Osteocyte (in vitro differentiated cells): ENCODE results near the gene CDK16. TPM values are rescaled to one million over a fixed set of nuclear protein-coding genes. Genes with fewer than 3 reads are reported as not detected.

Experiments used
- DNase-seq: peaks from one replicate; pipeline ENCODE4 v3.0.0; 2021; ENCODE audit warnings: mixed read lengths; ENCODE audit not compliant: unreplicated experiment; ENCODE audit errors: extremely low spot score
- H3K27ac Mint-ChIP-seq: one replicate; pipeline ENCODE4 v1.8.0; 2021; ENCODE audit warnings: mild to moderate bottlenecking, mixed read lengths; ENCODE audit not compliant: unreplicated experiment
- H3K27me3 Mint-ChIP-seq: one replicate; pipeline ENCODE4 v1.8.0; 2021; ENCODE audit warnings: mixed read lengths; ENCODE audit not compliant: unreplicated experiment
- H3K36me3 Mint-ChIP-seq: one replicate; pipeline ENCODE4 v1.8.0; 2021; ENCODE audit warnings: mixed read lengths; ENCODE audit not compliant: unreplicated experiment
- H3K4me1 Mint-ChIP-seq: one replicate; pipeline ENCODE4 v1.8.0; 2021; ENCODE audit warnings: mixed read lengths; ENCODE audit not compliant: unreplicated experiment
- H3K4me3 Mint-ChIP-seq: one replicate; pipeline ENCODE4 v1.8.0; 2021; ENCODE audit warnings: mild to moderate bottlenecking, moderate library complexity, mixed read lengths; ENCODE audit not compliant: unreplicated experiment
- H3K9me3 Mint-ChIP-seq: one replicate; pipeline ENCODE4 v1.8.0; 2021; ENCODE audit warnings: mixed read lengths; ENCODE audit not compliant: unreplicated experiment
- CTCF ChIP-seq: fragments of 200-600 bp; sonication (generic); IDR thresholded peaks from 2 replicates; pipeline ENCODE4 v1.5.0; 2021; ENCODE audit warnings: antibody characterized with exemption, mild to moderate bottlenecking, moderate library complexity
- total RNA-seq: library from RNA; stranded (reverse); gene quantifications from 2 replicates; pipeline ENCODE4 v1.2.1, GENCODE V29; 2021

CDK16 gene
- total RNA-seq, 1 donor from 2014 or later = 174 TPM

- DNase-seq = no peak
- TF ChIP-seq CTCF = no peak
- no peaks in the 10 kb centered on the region for H3K9me3 Mint-ChIP-seq
- H3K4me1 Mint-ChIP-seq = peaks cover 65% of the 10 kb centered on the region
- peak overlapping the region; percentile 99 for H3K27ac Mint-ChIP-seq
- peak overlapping the region; percentile 94 for H3K4me3 Mint-ChIP-seq
- peaks cover 17% of the 10 kb centered on the region for H3K36me3 Mint-ChIP-seq
- no peaks in the 10 kb centered on the region for H3K27me3 Mint-ChIP-seq
These were observed 24.2 kb upstream of the CDK16 start for GRCh38 chrX:47194194-47194787.

- Mint-ChIP-seq H3K27ac (peak overlapping the region; percentile 65), H3K4me3 (peak overlapping the region; percentile 94), H3K27me3 (no peaks in the 10 kb centered on the region), H3K4me1 (peaks cover 60% of the 10 kb centered on the region), H3K9me3 (no peaks in the 10 kb centered on the region), H3K36me3 (peaks cover 31% of the 10 kb centered on the region)
- no peak for TF ChIP-seq CTCF
- no peak for DNase-seq
These were observed 22.4 kb upstream of the CDK16 start for GRCh38 chrX:47196098-47196497.

- peaks cover 59% of the 10 kb centered on the region for H3K4me1 Mint-ChIP-seq
- no peak for TF ChIP-seq CTCF
- H3K9me3 Mint-ChIP-seq = no peaks in the 10 kb centered on the region
- no peaks in the 10 kb centered on the region for H3K27me3 Mint-ChIP-seq
- H3K36me3 Mint-ChIP-seq = peaks cover 46% of the 10 kb centered on the region
- H3K4me3 Mint-ChIP-seq = peak overlapping the region; percentile 54
- DNase-seq = no peak
- peak overlapping the region; percentile 36 for H3K27ac Mint-ChIP-seq
These were observed 21.0 kb upstream of the CDK16 start for GRCh38 chrX:47197526-47197925.

- Mint-ChIP-seq H3K4me3 (peak overlapping the region; percentile 14), H3K27ac (peak overlapping the region; percentile 14), H3K9me3 (no peaks in the 10 kb centered on the region), H3K4me1 (peaks cover 53% of the 10 kb centered on the region), H3K36me3 (peaks cover 47% of the 10 kb centered on the region), H3K27me3 (no peaks in the 10 kb centered on the region)
- DNase-seq = no peak
- TF ChIP-seq CTCF = no peak
These were observed 20.3 kb upstream of the CDK16 start for GRCh38 chrX:47198026-47198686.

GRCh38 chrX:47198687-47199080 lies 19.8 kb upstream of the CDK16 start:
- H3K36me3 Mint-ChIP-seq = peaks cover 51% of the 10 kb centered on the region
- no peak for DNase-seq
- H3K4me1 Mint-ChIP-seq = peaks cover 50% of the 10 kb centered on the region
- no peaks in the 10 kb centered on the region for H3K9me3 Mint-ChIP-seq
- no peak for TF ChIP-seq CTCF
- H3K27me3 Mint-ChIP-seq = no peaks in the 10 kb centered on the region
- H3K27ac Mint-ChIP-seq = peak overlapping the region; percentile 14
- H3K4me3 Mint-ChIP-seq = peak overlapping the region; percentile 14
